Aorta (tissue), 5 donors: ENCODE results near the gene MAPK11. TPM values are rescaled to one million over a fixed set of nuclear protein-coding genes. Genes with fewer than 3 reads are reported as not detected.
A peak's percentile ranks its signal among the peaks of the same experiment; 100 is the strongest.

ENCODE experiments used
- ATAC-seq: fragments of 200-7000 bp; cut with Tn5 transposase; one replicate; pipeline ENCODE4 v1.9.1; 2022; ENCODE audit warnings: moderate library complexity; ENCODE audit not compliant: low FRiP score
- DNase-seq, 2 donors: peaks; one replicate each; pipeline ENCODE4 v3.0.0-alpha.2; 2020
- H3K27ac ChIP-seq, 2 donors: one replicate each; pipeline ENCODE4 v1.5.1; 2013; ENCODE audit warnings: low read length in 2 of 2, mild to moderate bottlenecking in 2 of 2, moderate library complexity in 2 of 2, control low read depth in 1 of 2, inconsistent platforms in 1 of 2, low read depth in 1 of 2
- H3K27me3 ChIP-seq, 2 donors: one replicate each; pipeline ENCODE4 v1.6.1; 2013; ENCODE audit warnings: control low read depth in 1 of 2, low read length in 1 of 2, mild to moderate bottlenecking in 1 of 2, moderate library complexity in 1 of 2; ENCODE audit not compliant: insufficient read depth in 2 of 2, control insufficient read depth in 1 of 2
- H3K36me3 ChIP-seq, 2 donors: one replicate each; pipeline ENCODE4 v1.6.1; 2013; ENCODE audit warnings: control low read depth in 1 of 2, low read length in 1 of 2, mild to moderate bottlenecking in 1 of 2; ENCODE audit not compliant: insufficient read depth in 2 of 2, control insufficient read depth in 1 of 2
- H3K4me1 ChIP-seq, 2 donors: one replicate each; pipeline ENCODE4 v1.6.1; 2013; ENCODE audit warnings: low read length in 2 of 2, control low read depth in 1 of 2, mild to moderate bottlenecking in 1 of 2, moderate library complexity in 1 of 2; ENCODE audit not compliant: insufficient read depth in 2 of 2, control insufficient read depth in 1 of 2
- H3K4me3 ChIP-seq, 2 donors: one replicate each; pipeline ENCODE4 v1.5.1; 2013; ENCODE audit warnings: low read length in 2 of 2, control low read depth in 1 of 2, mild to moderate bottlenecking in 1 of 2
- H3K9me3 ChIP-seq: one replicate; pipeline ENCODE4 v1.6.1; 2013; ENCODE audit warnings: mild to moderate bottlenecking, low read length; ENCODE audit not compliant: control insufficient read depth
- WGBS, 2 donors: extraction: QIAGEN DNeasy Blood & Tissue Kit; methylation state at CpG; one replicate each; pipeline ENCODE4 v1.1.7; 2013; 5-methylcytosine and 5-hydroxymethylcytosine counted together
- intact Hi-C, 2 donors: fragments of 100-400 bp; cut with DNase I; formaldehyde crosslinking; loops; one replicate each; pipeline versions ENCODE4 v1.14.2 to v1.15.0; 2022
- polyA plus RNA-seq, 2 donors: library from polyadenylated mRNA; stranded (reverse); fragments of 200-250 nt; gene quantifications; one replicate each; pipeline ENCODE4 v1.2.3, GENCODE V29; 2013
- total RNA-seq, 2 donors: library from RNA; stranded (reverse); fragmentation: NEBNext Ultra II Directional; extraction: Animal tissue kit (Norgen Biotek cat#: 25700); gene quantifications; one replicate each; pipeline ENCODE4 v1.2.1, GENCODE V29; 2021
- donor health status: healthy with polysubstance abuse.
- donor health status: Bipolar disorder and iron deficiency.
- donor health status: DM: no; HTN: no; CAD: no.
- donor health status: DM: no; HTN: no; CAD: no.
- donor health status: DM: yes; HTN: yes; CAD: no.

Gene MAPK11
- total and polyA plus RNA-seq, 4 donors = 0.13 to 23.2 (median 12.8) TPM

DNA sequence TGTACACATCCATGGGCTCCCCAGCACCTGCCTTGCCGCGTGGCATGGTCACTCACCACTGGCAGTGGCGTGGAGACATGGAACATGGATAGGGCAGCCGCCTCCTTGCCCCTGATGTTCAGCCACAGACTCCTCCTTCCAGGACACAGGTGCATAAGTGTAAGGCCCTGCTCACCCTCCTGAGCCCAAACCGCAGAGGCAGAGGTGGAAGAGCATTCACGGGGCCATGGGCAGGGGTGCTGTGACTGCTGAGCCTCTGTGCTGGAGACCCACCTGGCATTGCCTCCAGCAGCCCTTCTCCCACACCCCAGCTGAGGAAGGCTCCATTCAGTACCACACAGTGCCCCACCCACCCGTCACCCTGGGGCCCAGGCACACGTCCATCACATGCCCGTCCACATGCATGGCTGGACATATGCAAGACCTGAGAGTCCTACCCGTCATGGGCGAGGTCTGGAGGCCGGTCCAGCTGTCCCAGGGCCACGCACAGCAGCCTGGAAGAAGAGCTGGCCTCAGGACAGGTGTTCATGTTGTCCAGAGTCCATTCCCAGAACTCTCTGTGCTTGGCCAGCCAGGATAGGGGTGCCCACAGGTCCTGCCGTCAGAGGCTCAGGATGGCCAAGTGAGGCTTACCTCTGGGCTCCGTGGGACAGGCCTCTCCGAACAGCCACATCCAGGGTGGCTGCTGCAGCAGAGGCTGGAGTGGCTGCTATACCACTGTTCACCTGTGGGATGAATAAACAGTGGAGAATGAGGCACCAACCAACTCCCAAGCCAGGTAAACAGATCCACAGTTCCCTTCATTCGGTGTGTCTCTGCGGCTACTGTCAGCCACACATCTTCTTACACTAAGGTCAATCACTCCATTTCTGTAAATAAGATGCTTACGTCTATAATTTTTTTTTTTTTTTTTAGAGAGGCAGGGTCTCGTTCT lies 23.7 kb downstream of the MAPK11 start:
- 81 to 84% methylated on average over 20 of the region's 20 CpGs for WGBS, 2 donors
- Histone ChIP-seq H3K27ac (no peak overlapping the region), H3K4me3 (no peak overlapping the region), H3K9me3 (no peaks in the 10 kb centered on the region), H3K4me1 (no peaks in the 10 kb centered on the region), H3K36me3 (no peaks in the 10 kb centered on the region), H3K27me3 (no peaks in the 10 kb centered on the region)
- DNase-seq (no peak), ATAC-seq (no peak)
- intact Hi-C loops = loop anchor here in 1 of 2 donors (10.0 kb wide), 1 partner anchor 258 kb away; the partner anchor contains the start of genes LMF2 and NCAPH2

DNA sequence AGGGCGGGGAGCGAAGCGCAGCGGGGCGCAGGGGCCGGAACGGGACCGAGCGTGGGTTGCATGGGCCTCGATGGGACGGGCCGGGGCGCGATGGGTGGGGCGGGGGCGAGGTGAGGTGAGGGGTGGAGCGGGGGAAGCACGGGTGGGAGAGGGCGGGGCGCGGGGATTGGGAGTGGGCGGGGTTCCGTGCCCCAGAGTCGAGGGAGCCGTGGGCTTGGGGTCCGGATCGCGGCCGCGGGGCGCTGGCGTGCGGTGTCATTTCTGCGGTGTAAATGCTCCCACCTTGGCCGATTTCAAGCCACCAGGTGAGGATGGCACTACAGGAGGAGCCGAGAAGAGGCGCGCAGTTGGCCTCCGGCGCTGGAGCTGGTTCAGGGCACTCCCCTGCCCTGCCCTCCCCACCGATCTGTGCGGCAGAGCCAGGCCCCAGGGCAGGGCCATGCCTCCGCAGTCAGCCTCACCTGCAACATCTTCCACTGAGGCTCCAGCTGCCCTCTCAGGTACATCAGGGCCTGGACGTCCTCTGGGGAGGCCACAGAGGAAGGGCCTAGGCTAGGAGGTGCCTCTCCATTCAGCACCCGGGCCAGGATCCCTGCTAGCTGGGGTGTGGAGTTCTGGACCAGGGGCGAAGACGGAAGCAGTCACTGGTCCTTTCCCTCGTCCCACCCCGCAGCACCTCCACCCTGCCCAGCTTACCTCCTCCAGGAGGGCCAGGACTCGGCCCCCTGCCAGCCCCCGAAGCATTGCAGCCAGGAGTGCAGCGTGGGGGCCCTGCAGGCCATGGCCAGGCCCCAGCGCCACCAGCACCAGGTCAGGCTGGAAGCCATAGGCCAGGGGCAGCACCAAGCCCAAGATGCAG lies 24.7 kb downstream of the MAPK11 start:
- H3K27ac ChIP-seq = peak overlapping the region in 1 of 2 donors; percentile 33

GRCh38 chr22:50244420-50245213 lies 25.6 kb downstream of the MAPK11 start, which contains the start of gene TUBGCP6:
Gene TUBGCP6, minus strand, starts transcription at chr22:50245023. Its CDS starts 564 bp downstream, at chr22:50244459.
- intact Hi-C loops = loop anchor here (5.0 to 10.0 kb wide), 2 partner anchors 52 to 260 kb away; partner anchors contain the start of genes LMF2 (in 1 of the 2) and NCAPH2 (in 1 of the 2)
- Histone ChIP-seq H3K4me3 (peak within 1 kb of the TSS; percentile 55 to 77), H3K9me3 (no peaks in the 10 kb centered on the region), H3K27ac (peak within 1 kb of the TSS in 1 of 2 donors; percentile 74), H3K36me3 (peaks cover 0 to 2% of the 10 kb centered on the region in 2 donors), H3K4me1 (no peaks in the 10 kb centered on the region), H3K27me3 (no peaks in the 10 kb centered on the region)
- ATAC-seq (peak; percentile 95), DNase-seq (peak; percentile 97 to 99)
- 0 to 1% methylated on average over 71 to 76 of the region's 76 CpGs for WGBS, 2 donors

More for the DNA sequence above, 24.7 kb downstream of the MAPK11 start:
- Histone ChIP-seq H3K27me3 (no peaks in the 10 kb centered on the region), H3K4me3 (peak overlapping the region; percentile 55 to 77), H3K9me3 (no peaks in the 10 kb centered on the region), H3K36me3 (no peaks in the 10 kb centered on the region), H3K4me1 (no peaks in the 10 kb centered on the region)
- no peak for DNase-seq
- ATAC-seq = peak; percentile 28
- intact Hi-C loops = loop anchor here in 1 of 2 donors (10.0 kb wide), 1 partner anchor 259 kb away; the partner anchor contains the start of genes LMF2 and NCAPH2
- 12 to 20% methylated on average over 36 to 53 of the region's 53 CpGs for WGBS, 2 donors

DNA sequence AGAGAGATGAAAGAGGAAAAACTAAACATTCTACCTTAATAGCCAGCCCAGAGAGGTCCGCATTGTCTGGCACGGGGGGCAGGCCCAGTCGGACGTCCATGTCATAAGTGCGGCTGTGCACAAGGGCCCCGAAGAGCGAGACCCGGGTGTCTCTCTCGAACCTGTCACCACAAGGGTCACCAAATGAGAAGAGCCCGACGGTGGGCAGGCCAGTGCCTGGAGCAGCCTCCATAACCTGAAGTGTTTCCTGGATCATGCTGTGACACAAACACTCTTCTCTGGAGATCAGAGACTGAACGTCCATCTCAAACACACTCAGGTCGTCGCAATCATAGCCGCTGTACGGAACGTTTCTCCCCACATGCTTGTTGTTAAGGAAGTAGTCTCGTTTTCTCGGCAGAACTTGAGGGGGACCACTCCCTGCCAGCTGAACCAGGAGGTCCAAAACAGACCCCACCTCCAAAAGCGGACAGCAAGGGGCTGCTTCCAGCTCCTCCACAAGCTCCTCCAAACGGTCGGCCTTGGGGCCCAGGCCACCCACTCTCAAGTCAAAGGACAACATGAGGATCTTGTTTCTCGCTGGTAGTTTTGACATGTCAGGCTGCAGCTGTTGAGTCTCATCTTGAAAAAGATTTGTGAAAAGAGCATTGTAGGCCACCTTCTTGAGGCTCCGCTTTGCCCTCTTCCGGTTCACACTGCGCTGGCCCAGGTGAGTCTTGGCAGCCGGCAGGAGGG lies 26.3 kb downstream of the MAPK11 start:
- Histone ChIP-seq H3K4me3 (peak overlapping the region; percentile 48 to 77), H3K9me3 (no peaks in the 10 kb centered on the region), H3K27me3 (no peaks in the 10 kb centered on the region), H3K36me3 (peaks cover 0 to 4% of the 10 kb centered on the region in 2 donors), H3K27ac (peak overlapping the region in 1 of 2 donors; percentile 29), H3K4me1 (no peaks in the 10 kb centered on the region)
- intact Hi-C loops = loop anchor here (5.0 to 10.0 kb wide), 2 partner anchors 52 to 261 kb away; partner anchors contain the start of genes LMF2 (in 1 of the 2) and NCAPH2 (in 1 of the 2)
- WGBS, 2 donors = 23 to 25% methylated on average over 27 of the region's 27 CpGs
- ATAC-seq (no peak), DNase-seq (no peak)

DNA sequence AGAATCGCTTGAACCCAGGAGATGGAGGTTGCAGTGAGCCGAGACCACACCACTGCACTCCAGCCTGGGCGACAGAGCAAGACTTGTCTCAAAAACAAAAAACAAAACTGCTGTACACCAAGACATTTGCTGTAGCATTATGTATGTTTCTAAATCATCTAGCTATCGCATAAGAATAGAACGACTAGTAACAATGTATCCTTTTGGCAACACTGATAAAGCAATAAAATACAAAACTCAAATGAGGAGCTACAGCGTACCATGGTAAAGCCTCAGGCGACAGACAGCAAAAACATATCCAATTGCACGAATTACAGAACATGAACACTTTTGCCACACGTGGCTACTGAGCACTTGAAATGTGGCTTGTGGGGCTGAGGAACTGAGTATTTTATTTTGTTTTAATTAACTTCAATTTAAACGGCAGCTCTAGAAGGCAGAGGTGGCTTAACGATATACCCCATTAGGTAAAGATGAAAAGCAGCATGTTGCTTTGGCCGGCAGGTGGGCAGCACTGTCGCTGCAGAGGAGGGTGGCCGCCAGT lies 27.7 kb downstream of the MAPK11 start:
- intact Hi-C loops = loop anchor here (5.0 to 10.0 kb wide), 2 partner anchors 50 to 262 kb away; partner anchors contain the start of genes LMF2 (in 1 of the 2) and NCAPH2 (in 1 of the 2)
- no peaks in the 10 kb centered on the region for H3K27me3 ChIP-seq
- DNase-seq (no peak), ATAC-seq (no peak)
- H3K4me1 ChIP-seq = no peaks in the 10 kb centered on the region
- no peak overlapping the region for H3K4me3 ChIP-seq
- 65 to 69% methylated on average over 13 to 14 of the region's 14 CpGs for WGBS, 2 donors
- H3K36me3 ChIP-seq = peaks cover 0 to 4% of the 10 kb centered on the region in 2 donors
- H3K27ac ChIP-seq = no peak overlapping the region
- H3K9me3 ChIP-seq = no peaks in the 10 kb centered on the region

DNA sequence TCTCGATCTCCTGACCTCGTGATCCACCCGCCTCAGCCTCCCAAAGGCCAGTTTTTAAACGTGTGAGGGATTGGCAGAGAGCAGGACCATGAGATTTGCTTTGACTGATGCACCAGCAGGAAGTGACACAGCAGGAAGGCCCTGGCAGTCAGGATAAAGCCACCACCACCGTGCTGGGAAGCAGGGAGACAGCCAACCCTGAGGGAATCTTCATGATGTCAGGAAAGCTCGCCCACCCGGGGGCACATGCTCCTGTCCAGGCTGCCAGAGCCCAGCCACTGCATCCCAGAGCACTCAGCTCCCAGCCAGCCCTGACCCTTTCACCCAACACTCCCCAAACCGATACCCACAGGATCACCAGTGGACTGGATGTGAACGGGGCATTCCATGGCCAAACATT lies 31.4 kb downstream of the MAPK11 start:
- H3K27me3 ChIP-seq = no peaks in the 10 kb centered on the region
- WGBS, 2 donors = 86 to 89% methylated on average over 9 of the region's 9 CpGs
- DNase-seq (no peak), ATAC-seq (no peak)
- H3K9me3 ChIP-seq = no peaks in the 10 kb centered on the region
- H3K4me1 ChIP-seq = no peaks in the 10 kb centered on the region
- H3K36me3 ChIP-seq = peaks cover 0 to 6% of the 10 kb centered on the region in 2 donors
- H3K4me3 ChIP-seq = no peak overlapping the region
- intact Hi-C loops = no loop called here
- H3K27ac ChIP-seq = no peak overlapping the region

GRCh38 chr22:50236731-50237409 lies 33.3 kb downstream of the MAPK11 start:
- WGBS, 2 donors = 67 to 73% methylated on average over 11 of the region's 11 CpGs
- intact Hi-C loops = no loop called here
- no peaks in the 10 kb centered on the region for H3K4me1 ChIP-seq
- peaks cover 0 to 6% of the 10 kb centered on the region in 2 donors for H3K36me3 ChIP-seq
- ATAC-seq (no peak), DNase-seq (no peak)
- no peak overlapping the region for H3K4me3 ChIP-seq
- no peaks in the 10 kb centered on the region for H3K27me3 ChIP-seq
- H3K9me3 ChIP-seq = no peaks in the 10 kb centered on the region
- H3K27ac ChIP-seq = no peak overlapping the region
